CD14-positive monocyte (primary cell): ENCODE data around the gene ACE. TPM values are rescaled to one million over a fixed set of nuclear protein-coding genes. Genes with fewer than 3 reads are reported as not detected.
A peak's percentile ranks its signal among the peaks of the same experiment; 100 is the strongest.

Source experiments
- DNase-seq, 3 donors: peaks; one replicate each; pipeline ENCODE4 v3.0.0-alpha.2; 2011 to 2022
- H2AFZ ChIP-seq: 2 replicates; pipeline ENCODE4 v1.6.0; 2012; ENCODE audit warnings: mild to moderate bottlenecking, low read depth, low read length, inconsistent platforms; ENCODE audit not compliant: insufficient read depth, poor library complexity, severe bottlenecking
- H3K27ac ChIP-seq, 2 donors: 1 replicate in 1 of 2; 2 replicates in 1 of 2; pipeline ENCODE4 v1.5.1; 2012 to 2013; ENCODE audit warnings: low read length in 2 of 2, control low read depth in 1 of 2, inconsistent platforms in 1 of 2, low read depth in 1 of 2, mild to moderate bottlenecking in 1 of 2
- H3K27me3 ChIP-seq, 2 donors: one replicate each; pipeline versions ENCODE4 v1.6.0 to v1.6.1; 2011 to 2013; ENCODE audit warnings: low read length in 2 of 2; ENCODE audit not compliant: control insufficient read depth in 2 of 2, insufficient read depth in 2 of 2
- H3K36me3 ChIP-seq, 2 donors: replicated peaks in 1 of 2; 1 replicate in 1 of 2; 2 replicates in 1 of 2; pipeline versions ENCODE4 v1.5.1 to v1.6.1; 2012 to 2013; ENCODE audit warnings: low read length in 2 of 2, control low read depth in 1 of 2, inconsistent platforms in 1 of 2, mild to moderate bottlenecking in 1 of 2; ENCODE audit not compliant: insufficient read depth in 2 of 2, control insufficient read depth in 1 of 2
- H3K4me1 ChIP-seq, 2 donors: 1 replicate in 1 of 2; 2 replicates in 1 of 2; pipeline versions ENCODE4 v1.5.1 to v1.6.1; 2012 to 2013; ENCODE audit warnings: low read length in 2 of 2, control low read depth in 1 of 2, inconsistent platforms in 1 of 2, mild to moderate bottlenecking in 1 of 2, moderate library complexity in 1 of 2; ENCODE audit not compliant: insufficient read depth in 2 of 2, control insufficient read depth in 1 of 2
- H3K4me2 ChIP-seq: replicated peaks from 2 replicates; pipeline ENCODE3; 2012; ENCODE audit warnings: low read length, moderate library complexity, mild to moderate bottlenecking; ENCODE audit not compliant: poor library complexity, severe bottlenecking; ENCODE audit errors: extremely low read depth
- H3K4me3 ChIP-seq, 3 experiments: fragments of 200-600 bp in 1 of 3; sonication (generic) in 1 of 3; replicated peaks in 1 of 3; 1 replicate in 2 of 3; 2 replicates in 1 of 3; pipeline ENCODE4 v1.5.1; 2011 to 2013; ENCODE audit warnings: low read length in 3 of 3, mild to moderate bottlenecking in 3 of 3, control low read depth in 2 of 3, low read depth in 2 of 3, inconsistent platforms in 1 of 3, moderate library complexity in 1 of 3
- H3K79me2 ChIP-seq: 2 replicates; pipeline ENCODE4 v1.6.0; 2012; ENCODE audit warnings: mild to moderate bottlenecking, control low read depth, inconsistent platforms, low read length, moderate library complexity; ENCODE audit not compliant: insufficient read depth
- H3K9ac ChIP-seq: 2 replicates; pipeline ENCODE4 v1.6.0; 2017; ENCODE audit warnings: low read length, mild to moderate bottlenecking; ENCODE audit not compliant: insufficient read depth, poor library complexity, severe bottlenecking
- H3K9me3 ChIP-seq, 2 donors: replicated peaks in 1 of 2; 1 replicate in 1 of 2; 2 replicates in 1 of 2; pipeline versions ENCODE4 v1.5.1 to v1.6.1; 2012 to 2013; ENCODE audit warnings: low read length in 2 of 2, control low read depth in 1 of 2; ENCODE audit not compliant: control insufficient read depth in 1 of 2, insufficient read depth in 1 of 2
- H4K20me1 ChIP-seq: 2 replicates; pipeline ENCODE4 v1.6.0; 2012; ENCODE audit warnings: mild to moderate bottlenecking, low read length, control low read depth, moderate library complexity; ENCODE audit not compliant: insufficient read depth
- H3K27ac Mint-ChIP-seq, 7 donors: one replicate each; pipeline ENCODE4 v1.8.0; 2020; ENCODE audit warnings: mild to moderate bottlenecking in 7 of 7, mixed read lengths in 7 of 7, moderate library complexity in 6 of 7, inconsistent platforms in 2 of 7
- H3K27me3 Mint-ChIP-seq, 3 donors: one replicate each; pipeline ENCODE4 v1.8.0; 2021 to 2022; ENCODE audit warnings: low read depth in 3 of 3, mild to moderate bottlenecking in 3 of 3, mixed read lengths in 3 of 3, moderate library complexity in 3 of 3, inconsistent platforms in 1 of 3
- H3K36me3 Mint-ChIP-seq, 2 donors: one replicate each; pipeline ENCODE4 v1.8.0; 2020; ENCODE audit warnings: mixed read lengths in 2 of 2, inconsistent platforms in 1 of 2, mild to moderate bottlenecking in 1 of 2
- H3K4me1 Mint-ChIP-seq: one replicate; pipeline ENCODE4 v1.8.0; 2020; ENCODE audit warnings: mild to moderate bottlenecking, mixed read lengths
- H3K4me3 Mint-ChIP-seq, 2 donors: one replicate each; pipeline ENCODE4 v1.8.0; 2020; ENCODE audit warnings: mild to moderate bottlenecking in 2 of 2, mixed read lengths in 2 of 2, moderate library complexity in 1 of 2
- H3K9me3 Mint-ChIP-seq, 7 donors: one replicate each; pipeline ENCODE4 v1.8.0; 2020 to 2022; ENCODE audit warnings: mixed read lengths in 7 of 7, mild to moderate bottlenecking in 6 of 7, moderate library complexity in 6 of 7, inconsistent platforms in 2 of 7
- WGBS: methylation state at CpG from one replicate; pipeline ENCODE4 v1.1.5; 2013; ENCODE audit warnings: missing lambda C conversion rate; ENCODE audit not compliant: insufficient coverage; 5-methylcytosine and 5-hydroxymethylcytosine counted together
- intact Hi-C, 2 donors: fragments of 100-400 bp; cut with micrococcal nuclease; formaldehyde crosslinking; loops; one replicate each; pipeline versions ENCODE4 v1.15.0 to v1.15.1; 2023
- polyA plus RNA-seq, 3 donors: library from polyadenylated mRNA; depleted of rRNA in 1 of 3; unstranded in 2 of 3; stranded (reverse) in 1 of 3; fragments of 300-500 nt in 2 of 3; fragments of >200 nt in 1 of 3; fragmentation: Illumina TruSeq in 2 of 3; gene quantifications; 1 replicate in 2 of 3; 2 replicates in 1 of 3; pipeline ENCODE4 v1.2.3, GENCODE V29; 2012 to 2021
- TF ChIP-seq, protein P1 (sequence below): fragments of 200-600 bp; IDR thresholded peaks from one replicate; pipeline ENCODE4 v1.8.0; 2022; ENCODE audit warnings: antibody characterized with exemption, mild to moderate bottlenecking

Gene ACE
- polyA plus RNA-seq, 3 donors, result 0.55 TPM; not detected in 2

DNA sequence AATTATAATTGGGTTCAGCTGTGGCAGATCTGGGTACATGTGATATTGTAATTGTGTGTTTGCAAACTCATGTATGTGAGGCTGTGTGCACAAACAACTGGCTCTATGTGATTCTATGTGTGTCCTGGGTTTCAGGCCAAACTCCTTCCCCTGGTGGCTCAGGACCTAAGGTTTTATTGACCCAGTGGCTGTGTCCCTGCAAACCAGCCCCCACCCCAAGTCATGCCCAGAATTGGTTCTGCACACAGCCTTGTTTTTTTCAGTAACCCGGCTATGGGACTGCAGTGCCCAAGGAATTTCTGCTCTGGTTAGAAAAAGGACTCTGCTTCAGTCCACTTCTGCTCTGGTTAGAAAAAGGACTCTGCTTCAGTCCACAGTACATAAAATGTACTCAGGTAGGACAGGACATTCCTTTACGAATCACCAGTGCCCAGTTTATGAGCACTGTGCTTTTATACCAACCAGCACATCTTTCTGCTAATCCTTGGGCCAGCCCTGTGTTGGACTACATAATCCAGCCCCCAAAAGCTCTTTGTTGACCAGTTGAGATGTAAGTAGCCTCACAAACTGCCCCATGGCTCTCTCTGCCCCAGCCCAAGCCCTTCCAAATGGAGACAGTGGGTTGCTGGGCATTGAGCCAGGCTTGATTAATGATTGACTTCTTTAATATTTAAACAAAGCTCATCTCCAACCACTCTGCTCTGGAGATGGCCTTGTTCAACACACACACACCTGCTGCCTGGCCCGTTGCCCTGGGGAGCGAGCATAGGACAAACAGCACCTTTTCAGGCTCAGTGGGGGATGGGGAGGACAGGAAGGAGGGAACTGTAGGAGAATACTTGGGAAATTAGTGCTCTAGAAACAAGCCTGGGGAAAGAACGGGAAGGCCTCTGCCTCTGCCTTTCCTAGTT lies 43.4 kb downstream of the ACE start:
- Histone ChIP-seq H3K4me1 (no peaks in the 10 kb centered on the region), H3K27ac (no peak overlapping the region), H3K9me3 (no peaks in the 10 kb centered on the region), H3K4me3 (no peak overlapping the region), H4K20me1 (no peaks in the 10 kb centered on the region), H2AFZ (no peak overlapping the region), H3K79me2 (no peaks in the 10 kb centered on the region), H3K36me3 (no peaks in the 10 kb centered on the region), H3K27me3 (peaks cover 0 to 20% of the 10 kb centered on the region in 2 donors), H3K4me2 (no peak overlapping the region), H3K9ac (no peak overlapping the region)
- H3K27ac Mint-ChIP-seq, result no peak overlapping the region
- H3K36me3 Mint-ChIP-seq, result no peaks in the 10 kb centered on the region
- no peak for DNase-seq
- WGBS, result 85% methylated on average over 3 of the region's 5 CpGs
- peaks cover 0 to 5% (median 3%) of the 10 kb centered on the region in 7 donors for H3K9me3 Mint-ChIP-seq
- TF ChIP-seq, protein P1, sequence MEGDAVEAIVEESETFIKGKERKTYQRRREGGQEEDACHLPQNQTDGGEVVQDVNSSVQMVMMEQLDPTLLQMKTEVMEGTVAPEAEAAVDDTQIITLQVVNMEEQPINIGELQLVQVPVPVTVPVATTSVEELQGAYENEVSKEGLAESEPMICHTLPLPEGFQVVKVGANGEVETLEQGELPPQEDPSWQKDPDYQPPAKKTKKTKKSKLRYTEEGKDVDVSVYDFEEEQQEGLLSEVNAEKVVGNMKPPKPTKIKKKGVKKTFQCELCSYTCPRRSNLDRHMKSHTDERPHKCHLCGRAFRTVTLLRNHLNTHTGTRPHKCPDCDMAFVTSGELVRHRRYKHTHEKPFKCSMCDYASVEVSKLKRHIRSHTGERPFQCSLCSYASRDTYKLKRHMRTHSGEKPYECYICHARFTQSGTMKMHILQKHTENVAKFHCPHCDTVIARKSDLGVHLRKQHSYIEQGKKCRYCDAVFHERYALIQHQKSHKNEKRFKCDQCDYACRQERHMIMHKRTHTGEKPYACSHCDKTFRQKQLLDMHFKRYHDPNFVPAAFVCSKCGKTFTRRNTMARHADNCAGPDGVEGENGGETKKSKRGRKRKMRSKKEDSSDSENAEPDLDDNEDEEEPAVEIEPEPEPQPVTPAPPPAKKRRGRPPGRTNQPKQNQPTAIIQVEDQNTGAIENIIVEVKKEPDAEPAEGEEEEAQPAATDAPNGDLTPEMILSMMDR, result no peak
- no peak overlapping the region for H3K4me3 Mint-ChIP-seq
- H3K27me3 Mint-ChIP-seq, result peaks cover 21 to 40% (median 23%) of the 10 kb centered on the region in 3 donors
- intact Hi-C loops, result no loop called here
- peaks cover 2% of the 10 kb centered on the region for H3K4me1 Mint-ChIP-seq

DNA sequence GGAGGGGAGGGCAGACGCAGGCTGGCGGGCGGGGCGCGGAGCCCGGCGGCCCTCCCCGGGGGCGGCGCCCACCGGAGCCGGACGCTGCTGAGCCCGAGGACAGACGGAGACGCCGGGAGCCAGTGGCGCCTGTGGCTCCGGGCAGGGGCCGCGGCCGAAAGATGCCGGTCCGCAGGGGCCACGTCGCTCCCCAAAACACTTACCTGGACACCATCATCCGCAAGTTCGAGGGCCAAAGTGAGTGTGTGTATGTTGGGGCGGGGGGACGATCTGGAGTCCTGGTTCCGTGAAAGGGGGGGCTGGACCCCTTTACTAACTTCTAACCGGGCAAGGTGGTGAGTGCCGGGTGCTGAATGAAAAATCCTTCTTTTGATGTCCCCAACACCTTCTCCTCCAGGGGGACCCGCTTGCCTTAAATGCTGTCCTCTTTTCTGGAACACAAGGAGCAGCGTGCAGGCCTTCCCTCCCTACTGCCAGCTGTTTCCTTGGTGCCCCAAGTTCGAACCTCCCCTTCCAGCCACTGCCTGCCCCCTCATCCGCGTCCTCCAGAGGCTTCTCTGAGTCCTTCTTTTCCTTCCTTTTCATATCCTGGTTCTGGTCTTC lies 46.5 kb downstream of the ACE start, which contains the start of gene KCNH6:
KCNH6 (plus strand) TSS at position 106 of the 603 bp plus-strand sequence; CDS start at position 162, 56 bp downstream.
- H3K4me3 Mint-ChIP-seq, result peak within 1 kb of the TSS in 1 of 2 donors; percentile 77
- 18% methylated on average over 19 of the region's 38 CpGs for WGBS

More for the DNA sequence above, 46.5 kb downstream of the ACE start, which contains the start of gene KCNH6:
- intact Hi-C loops, result no loop called here
- Histone ChIP-seq H2AFZ (no peak within 1 kb of the TSS), H3K4me2 (peak within 1 kb of the TSS; percentile 26), H3K9ac (no peak within 1 kb of the TSS), H3K4me3 (no peak within 1 kb of the TSS), H3K4me1 (no peaks in the 10 kb centered on the region), H3K9me3 (no peaks in the 10 kb centered on the region), H3K36me3 (no peaks in the 10 kb centered on the region), H4K20me1 (no peaks in the 10 kb centered on the region), H3K27ac (no peak within 1 kb of the TSS), H3K79me2 (no peaks in the 10 kb centered on the region), H3K27me3 (peaks cover 0 to 24% of the 10 kb centered on the region in 2 donors)
- Mint-ChIP-seq H3K36me3 (no peaks in the 10 kb centered on the region), H3K9me3 (peaks cover 0 to 5% (median 3%) of the 10 kb centered on the region in 7 donors), H3K4me1 (peaks cover 2% of the 10 kb centered on the region), H3K27ac (peak within 1 kb of the TSS in 1 of 7 donors; percentile 32), H3K27me3 (peaks cover 19 to 37% (median 29%) of the 10 kb centered on the region in 3 donors)
- TF ChIP-seq, protein P1, result no peak
- no peak for DNase-seq
